Superior temporal gyrus (tissue), 1 donor: ENCODE results near the gene KANSL3.
"Not testable (repeated sequence)": the region's sequence is repeated elsewhere in the genome, so short reads cannot be mapped to it uniquely, and the experiment has no call there.

Experiments
- DNase-seq: peaks from one replicate; pipeline ENCODE4 v3.0.0-alpha.2; 2016; ENCODE audit errors: extremely low spot score

Gene KANSL3

DNA sequence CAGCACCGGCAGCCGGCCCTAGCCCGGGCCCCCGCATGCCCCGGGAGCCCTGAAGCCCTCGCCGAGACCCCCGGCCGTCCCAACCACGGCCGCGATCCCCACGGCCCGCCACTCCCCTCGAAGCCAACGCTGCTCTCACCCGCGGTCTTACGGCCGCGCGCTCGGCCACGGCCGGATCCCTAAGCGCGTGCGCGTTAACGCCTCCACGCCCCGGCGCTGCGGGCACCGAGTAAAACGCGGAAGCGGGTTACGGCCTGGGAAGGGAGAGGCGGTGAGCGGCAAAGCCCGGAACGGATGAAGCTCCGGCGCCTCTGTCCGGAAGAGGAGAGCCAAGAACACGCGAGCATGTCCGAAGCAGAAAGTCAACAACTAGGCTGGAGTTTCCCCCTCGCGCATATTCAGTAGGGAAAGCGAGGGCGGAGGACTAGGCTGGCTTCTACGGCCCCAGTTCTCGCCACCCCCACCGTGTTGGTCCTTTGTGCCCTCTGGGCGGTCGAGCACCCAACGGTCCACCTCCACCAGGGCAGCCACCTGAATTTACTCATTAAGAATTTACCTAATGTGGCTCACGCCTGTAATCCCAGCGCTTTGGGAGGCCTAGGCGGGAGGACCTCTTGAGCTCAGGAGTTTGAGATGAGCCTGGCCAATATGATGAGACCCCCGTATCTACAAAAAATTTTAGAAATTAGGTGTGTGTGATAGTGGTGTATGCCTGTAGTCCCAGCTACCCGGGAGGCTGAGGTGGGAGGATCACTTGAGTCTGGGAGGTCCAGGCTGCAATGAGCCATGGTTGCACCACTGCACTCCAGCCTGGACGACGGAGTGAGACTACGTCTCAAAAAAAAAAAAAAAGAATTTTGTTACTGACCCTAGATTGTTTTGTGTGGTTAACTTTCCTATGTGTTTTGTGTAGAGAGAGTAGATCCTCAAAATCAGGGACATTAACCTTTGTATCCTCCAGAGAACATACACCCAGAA lies at the start of gene KANSL3:
Gene KANSL3, minus strand, starts transcription at position 169 of the 978 bp plus-strand sequence. CDS start 1,177 bp downstream, outside the sequence.
- peak; percentile 94 for DNase-seq

DNA sequence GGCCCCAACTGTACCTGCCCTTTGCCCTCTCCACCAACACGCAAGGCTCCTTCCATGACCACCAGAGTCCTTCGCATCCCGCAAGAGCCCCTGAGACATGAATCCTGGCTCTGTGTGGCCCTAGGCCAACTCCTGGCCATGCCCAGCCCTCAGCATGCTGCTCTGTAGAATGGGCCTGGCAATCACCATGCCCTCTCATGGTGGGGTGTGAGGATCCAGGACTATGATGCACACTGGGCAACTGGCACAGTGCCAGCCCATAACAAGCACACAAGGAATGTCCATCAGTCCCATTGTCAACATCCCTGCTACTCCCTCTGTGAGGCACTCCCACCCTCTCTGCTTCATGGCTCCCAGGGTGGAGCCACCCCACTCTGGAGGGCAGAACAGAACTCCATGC lies 49.2 kb upstream of the KANSL3 start:
- DNase-seq: no peak

DNA sequence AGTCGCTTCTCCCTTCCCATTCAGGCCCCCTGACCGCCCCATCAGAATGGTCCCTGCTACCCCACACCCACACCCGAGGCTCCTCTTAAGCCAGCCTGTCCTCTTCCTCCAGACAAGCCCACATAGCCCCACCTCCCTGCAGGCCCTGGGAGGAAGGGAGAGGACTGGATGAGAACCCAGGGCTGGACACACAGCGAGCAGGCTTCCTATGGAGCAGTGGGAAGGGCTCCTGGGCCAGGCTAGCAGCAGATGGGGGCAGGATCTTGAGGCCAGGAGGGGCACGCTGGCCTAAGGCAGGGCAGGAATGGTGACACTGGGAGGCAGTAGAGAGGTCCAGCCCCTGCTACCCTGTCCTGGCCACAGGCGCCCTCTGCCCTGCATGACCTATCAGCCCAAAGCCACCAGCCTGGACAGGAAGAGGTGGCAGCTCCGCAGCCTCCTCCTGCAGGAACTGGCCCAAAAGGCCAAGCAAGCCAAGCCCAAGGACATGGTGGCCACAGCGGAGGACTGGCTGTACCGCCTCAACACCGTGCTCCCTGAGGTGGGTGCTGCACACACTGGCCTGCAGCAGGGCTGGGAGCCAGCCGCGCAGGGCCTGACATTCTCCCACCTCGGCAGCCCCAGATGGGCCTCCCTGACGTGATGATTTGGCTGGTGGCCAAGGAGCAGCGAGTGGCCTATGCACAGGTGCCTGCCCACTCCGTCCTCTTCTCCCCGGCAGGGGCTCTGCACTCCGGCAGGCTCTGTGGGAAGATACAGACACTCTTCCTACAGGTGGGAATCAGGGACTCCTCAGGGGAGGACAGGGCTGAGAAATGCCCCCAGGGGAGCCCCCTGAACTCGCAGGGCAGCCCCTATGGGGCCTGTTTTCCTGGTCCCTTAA lies 47.7 kb upstream of the KANSL3 start:
- DNase-seq: no peak

DNA sequence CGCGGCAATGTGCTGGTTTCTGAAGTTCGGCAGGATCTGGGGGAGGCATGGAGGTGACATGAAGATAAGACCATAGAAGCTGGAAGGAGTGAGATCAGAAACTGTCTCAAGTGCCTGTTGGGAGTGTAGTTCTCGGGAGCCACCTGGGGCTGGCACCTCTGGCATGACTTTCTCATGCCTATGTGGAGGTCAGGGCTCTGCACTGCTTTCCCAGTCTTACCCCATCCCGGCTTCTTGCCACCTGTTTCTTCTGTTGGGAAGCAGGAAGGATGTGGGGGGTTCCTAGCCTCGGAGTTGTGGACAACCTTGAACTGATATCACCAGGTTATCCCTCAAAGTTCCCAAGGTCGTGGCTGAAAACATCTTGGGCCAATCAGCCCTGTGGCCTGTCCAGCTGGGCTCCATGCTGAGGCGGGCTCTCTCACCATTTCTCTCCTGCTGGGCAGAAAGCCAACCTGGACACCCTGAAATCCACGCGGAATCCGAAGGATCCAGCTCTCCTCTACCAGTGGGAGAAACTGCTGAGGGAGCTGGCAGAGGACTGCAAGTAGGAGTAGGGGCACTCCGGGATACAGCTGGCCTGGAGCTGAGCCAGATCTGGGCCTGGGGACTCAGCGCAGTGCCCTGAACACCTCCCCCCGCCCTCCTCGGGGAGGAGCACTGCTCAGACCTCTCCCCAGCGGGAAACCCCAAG lies 46.9 kb upstream of the KANSL3 start:
- DNase-seq: no peak

DNA sequence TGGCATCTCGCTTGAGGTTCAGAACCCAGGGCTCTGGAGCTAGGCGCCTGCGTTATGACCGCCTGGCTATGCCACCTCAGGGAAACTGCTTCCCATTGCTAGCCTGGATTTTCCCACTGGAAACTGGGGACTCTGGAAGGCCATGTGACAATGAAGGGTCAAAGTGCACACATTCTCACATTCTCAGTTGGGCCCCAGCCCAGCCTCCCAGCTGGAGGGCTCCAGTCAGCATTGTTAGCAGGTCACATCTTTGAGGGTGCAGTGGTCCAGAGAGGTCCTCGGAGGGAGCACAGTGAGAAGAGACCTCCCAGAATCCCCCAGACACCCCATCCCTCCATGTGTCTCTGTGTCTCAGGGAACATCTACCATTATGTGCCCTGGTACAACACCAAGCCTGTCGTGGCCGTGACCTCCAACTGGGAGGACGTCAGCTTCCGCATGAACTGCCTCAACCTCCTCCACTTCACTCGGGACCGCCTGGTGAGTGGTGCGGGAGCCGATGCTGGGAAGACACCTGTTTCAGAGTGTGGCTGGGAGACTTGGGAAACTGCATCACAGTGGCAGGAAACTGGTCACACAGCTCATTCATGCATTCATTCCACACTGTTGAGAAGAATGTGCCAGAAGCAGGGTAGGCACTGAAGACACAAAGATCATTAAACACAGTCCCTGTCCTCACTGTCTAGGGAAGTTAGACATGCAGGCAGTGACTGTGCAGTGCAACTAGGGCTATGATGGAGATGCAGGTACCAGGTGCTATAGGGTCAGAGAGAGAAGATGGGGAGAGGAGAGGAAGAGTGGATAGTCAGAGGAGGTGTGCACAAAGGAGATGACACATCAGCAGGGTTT lies 46.1 kb upstream of the KANSL3 start:
- no peak for DNase-seq

DNA sequence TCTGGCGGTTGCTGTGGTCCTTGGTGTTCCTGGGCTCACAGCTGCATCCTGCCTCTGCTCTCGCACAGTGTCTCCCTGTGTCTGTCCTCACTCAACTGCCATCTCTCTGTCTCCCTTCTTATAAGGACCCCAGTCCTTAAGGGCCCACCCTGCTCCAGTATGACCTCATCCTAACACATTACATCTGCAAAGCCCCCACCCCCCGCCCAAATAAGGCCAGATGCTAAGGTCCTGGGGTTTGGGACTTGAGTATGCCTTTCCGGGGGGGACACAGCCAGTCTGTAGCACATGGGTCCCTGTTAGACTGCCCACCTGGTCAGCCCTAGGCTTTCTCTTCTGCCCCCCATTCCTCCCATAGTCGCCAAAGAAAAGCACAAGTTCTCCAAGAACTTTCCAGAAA lies 45.2 kb upstream of the KANSL3 start:
- no peak for DNase-seq

DNA sequence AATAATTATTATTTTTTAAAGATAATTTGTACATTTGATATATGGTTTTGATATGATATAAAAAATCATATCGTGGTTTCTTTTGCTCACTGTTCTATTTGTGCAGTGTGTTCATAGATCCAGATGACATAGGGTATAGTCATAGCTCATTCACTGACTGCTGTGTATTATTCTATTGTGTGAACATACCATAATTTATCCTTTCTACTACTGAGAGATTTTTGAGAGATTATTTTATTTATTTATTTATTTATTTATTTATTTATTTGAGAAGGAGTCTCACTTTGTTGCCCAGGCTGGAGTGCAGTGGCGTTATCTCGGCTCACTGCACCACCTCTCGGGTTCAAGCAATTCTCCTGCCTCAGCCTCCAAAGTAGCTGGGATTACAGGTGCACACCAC lies 43.4 kb upstream of the KANSL3 start:
- no peak for DNase-seq

DNA sequence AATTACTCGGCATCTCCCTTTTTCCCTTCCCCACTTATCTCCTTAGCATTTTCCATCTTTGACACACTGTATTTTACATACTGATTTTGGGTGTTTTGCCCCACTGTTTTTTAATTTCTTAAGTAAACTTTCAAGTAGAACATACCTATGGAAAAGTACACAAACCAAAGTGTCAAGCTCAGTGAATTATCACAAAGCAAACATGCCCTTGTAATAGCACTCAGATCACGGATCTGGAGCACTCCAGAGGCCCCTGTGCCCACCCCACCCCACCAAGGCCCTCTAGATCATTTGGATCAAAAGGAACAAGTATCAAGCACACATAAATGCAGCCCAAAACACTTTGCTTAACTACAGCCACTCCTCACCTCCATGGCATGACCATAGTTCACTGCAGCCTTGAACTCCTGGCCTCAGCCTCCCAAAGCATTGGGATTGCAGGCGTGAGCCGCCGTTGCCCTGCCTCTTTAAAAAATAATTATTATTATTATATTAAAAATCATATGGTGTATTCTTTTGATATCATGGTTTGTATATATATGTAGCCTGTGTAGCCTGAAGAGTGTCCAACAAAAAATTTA lies 42.5 kb upstream of the KANSL3 start:
- DNase-seq: no peak

DNA sequence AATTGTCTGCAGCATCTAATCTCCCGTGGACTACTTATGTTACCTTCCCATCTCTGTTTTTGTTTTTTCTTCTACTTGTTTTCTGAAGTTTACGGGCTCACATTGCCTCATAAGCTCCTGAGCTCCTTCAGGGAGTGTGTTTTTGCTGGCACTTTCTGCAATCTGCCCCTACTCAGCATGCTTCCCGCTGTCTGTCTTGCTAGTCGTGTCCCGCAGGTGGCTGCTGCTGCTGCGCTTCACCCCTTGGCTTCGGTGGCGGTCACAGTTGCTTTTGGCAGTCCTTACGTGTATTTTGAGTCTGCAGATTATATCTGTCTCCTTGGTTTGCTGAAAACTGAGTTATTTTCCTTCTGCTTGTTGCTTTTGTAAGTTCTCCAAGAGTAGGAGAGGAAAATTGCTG lies 41.7 kb upstream of the KANSL3 start:
- no peak for DNase-seq

DNA sequence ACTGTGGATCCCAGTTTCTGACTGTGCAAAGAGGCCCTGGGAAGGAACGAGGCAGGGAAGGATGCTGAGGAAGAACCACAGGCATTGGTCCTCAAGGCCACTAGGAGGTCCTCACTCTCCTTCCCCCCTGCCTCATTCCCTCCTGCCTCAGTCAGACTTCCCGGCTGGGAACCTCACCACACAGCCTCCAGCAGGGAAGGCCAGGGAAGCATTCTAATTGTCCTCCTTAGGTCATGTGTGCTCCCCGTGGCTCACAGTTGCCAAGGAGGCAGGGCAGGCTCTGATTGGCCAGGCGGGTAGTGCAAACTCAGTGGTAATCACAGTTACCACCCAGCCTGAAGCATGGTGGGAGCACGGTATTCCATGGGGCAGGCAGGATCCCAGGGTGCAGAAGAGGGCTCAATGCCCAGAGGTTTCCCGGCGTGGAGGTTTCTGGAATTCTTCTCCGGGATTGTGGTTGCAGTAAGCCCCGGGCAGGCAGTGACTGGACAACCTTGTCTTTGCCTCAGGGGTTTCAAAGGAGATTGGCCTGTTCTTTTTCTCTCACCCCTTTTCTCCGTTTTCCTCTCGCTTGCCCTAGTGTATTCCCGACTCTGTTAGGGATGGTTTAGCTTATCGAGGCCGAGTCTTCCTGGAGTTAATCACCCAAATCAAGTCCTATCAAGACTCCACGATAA lies 31.6 kb upstream of the KANSL3 start:
- DNase-seq: no peak

DNA sequence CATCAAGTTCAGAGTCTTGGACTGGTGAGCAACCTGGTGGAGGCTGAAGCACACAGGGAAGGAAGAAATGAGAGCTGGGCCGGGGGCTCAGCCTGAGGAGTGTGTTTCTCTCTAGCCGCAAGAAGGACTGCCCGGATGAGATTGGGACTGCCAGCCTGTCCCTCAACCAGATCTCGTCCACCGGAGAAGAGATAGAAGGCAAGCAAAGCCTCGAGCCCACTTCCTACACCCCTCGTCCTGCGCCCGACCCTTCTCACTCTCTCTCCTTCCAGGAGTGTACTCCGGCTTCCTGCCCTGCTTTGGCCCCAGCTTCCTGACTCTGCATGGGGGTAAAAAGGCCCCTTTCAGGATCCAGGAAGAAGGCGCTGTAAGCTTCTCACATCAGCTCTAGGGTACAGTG lies 30.7 kb upstream of the KANSL3 start:
- no peak for DNase-seq

DNA sequence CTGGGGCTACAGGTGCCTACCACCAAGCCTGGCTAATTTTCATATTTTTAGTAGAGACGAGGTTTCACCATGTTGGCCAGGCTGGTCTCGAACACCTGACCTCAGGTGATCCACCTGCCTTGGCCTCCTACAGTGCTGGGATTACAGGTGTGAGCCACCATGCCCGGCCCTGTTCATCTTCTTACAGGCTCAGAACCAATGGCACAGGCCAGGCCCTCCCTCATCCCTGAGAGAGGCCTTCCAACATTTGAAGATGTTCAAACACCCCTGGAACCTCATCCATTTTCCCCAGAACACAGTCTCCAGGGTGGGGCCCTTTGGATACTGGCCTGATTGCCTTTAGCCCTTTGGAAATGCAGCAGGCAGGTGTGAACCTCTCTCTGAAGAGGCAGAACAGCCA lies 27.6 kb upstream of the KANSL3 start:
- DNase-seq: not testable (repeated sequence)

DNA sequence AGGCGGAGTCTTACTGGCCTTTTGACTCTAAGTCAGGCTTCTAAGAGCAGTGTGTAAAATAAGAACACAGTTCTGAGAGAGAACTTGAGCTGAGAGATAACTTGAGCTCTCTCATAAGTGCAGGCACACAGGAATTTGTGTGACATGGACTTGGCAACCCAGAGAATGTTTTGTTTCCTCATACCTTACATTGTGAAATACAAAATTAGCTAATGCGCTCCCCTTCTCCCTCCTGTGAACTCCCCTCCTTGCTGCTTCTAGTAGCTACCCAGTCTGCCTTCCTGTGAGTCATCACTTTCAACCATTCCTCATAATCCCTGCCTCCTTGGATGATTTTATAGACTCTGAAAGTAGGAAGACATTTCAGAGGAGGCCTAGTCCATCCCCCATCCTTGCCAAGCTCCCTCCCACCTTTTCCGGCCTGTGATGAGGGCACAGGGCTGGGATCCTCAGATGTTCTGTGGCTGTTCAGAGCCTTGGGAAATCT lies 27.0 kb upstream of the KANSL3 start:
- DNase-seq: no peak

DNA sequence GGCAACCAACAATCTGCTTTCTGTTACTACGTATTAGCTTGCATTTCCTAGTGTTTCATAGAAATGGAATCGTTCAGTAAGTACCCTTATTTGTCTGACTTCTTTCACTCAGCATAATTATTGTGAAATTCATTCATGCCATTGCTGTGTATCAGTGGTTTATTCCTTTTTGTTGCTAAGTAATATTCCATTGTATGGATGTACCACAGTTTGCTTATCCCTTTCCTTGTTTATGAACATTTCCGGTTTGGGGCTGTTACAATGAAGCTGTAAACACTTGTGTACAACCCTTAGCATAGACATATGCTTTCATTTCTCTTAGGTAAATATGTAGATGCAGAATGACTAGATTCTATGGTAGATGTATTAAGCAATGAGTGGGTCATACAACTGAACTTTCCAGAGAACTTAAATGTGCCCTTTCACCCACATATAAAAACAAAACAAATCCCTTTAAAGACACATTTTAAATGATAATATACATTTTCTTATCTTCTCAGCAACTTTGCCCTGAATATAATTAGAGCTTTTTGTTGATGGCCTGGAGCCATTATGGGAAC lies 26.3 kb upstream of the KANSL3 start:
- no peak for DNase-seq

DNA sequence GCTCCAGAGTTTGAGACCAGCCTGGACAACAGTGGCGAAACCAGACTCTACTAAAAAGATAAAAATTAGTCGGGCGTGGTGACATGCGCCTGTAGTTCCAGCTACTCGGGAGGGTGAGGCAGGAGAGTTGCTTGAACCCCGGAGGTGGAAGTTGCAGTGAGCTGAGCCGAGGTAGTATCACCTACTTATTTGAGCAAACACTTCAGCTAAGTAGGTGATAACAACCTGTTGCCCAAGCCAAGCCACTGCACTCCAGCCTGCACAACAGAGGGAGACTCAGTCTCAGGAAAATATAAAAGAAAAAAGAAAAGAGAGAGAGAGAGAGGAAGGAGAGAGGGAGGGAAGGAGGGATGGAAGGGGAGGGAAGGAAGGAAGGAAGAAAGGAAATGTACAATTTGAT lies 25.7 kb upstream of the KANSL3 start:
- no peak for DNase-seq

DNA sequence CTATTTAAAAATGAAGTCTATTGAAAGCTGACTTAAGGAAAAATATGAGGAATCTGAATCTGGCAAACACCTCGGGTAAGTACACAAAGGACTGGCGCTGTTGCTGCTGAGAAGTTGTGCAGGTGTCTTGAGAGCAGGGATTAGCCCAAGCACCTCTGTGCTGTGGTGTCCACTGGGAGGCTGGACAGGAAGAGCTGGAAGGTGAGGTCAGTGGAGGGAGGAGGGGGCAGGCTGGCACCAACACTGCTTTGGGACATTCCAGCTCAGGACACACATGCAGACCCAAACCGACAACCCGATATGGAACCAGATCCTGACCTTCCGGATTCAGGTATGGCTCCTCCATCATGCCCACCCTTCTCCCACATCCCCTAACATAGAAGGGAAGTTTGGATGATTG lies 25.1 kb upstream of the KANSL3 start:
- DNase-seq: no peak

DNA sequence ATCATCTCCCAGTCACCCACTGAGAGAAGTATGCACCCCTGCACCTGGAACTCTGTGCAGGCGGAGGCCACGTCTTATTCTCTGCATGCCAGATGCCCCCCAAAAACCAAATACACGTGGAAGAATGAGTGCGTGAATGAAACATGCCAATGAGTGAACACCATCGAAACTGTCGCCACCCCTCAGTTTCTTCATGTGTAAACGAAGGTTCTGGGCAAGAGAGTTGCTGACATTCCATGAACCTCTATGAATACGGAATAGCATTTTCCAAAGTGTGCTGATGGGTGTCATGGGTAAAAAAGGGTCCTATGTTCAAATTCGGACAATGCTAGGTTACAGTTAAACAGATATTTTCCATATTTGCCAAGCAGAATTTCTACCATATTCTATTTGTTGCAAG lies 24.2 kb upstream of the KANSL3 start:
- DNase-seq: no peak

DNA sequence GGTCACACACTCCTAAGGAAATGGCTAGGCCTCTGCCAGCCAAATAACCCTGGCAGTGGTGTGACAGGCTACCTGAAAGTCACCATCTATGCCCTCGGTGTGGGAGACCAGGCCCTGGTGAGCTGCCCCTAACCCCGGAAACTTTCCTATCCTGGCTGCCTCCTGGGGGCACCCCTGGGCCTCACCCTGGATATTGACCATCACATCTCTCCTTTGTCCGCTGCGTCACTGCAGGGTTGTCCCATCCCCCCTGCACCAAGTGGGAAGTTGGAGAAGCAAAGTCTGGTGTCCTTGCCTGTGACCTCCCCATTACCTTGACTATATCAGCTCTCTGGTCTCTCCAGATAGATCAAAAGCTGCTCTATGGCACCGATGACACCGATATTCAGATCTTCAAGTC lies 23.2 kb upstream of the KANSL3 start:
- no peak for DNase-seq

DNA sequence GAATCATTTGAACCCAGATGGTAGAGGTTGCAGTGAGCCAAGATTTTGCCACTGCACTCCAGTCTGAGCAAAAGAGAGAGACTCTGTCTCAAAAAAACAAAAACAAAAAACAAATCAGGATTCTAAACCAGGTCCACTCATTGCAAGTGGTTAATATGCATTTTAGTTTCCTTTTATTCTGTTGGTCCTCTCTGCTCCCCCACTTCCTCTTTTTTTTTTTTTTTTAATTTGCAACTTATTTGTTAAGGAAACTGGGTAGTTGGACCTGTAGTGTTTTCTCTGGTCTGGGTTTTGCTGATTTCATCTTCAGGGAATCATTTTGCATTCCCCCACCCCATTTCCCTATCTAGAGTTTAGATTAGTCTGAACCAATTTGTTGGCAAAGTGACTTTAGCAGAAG lies 18.4 kb upstream of the KANSL3 start:
- no peak for DNase-seq

DNA sequence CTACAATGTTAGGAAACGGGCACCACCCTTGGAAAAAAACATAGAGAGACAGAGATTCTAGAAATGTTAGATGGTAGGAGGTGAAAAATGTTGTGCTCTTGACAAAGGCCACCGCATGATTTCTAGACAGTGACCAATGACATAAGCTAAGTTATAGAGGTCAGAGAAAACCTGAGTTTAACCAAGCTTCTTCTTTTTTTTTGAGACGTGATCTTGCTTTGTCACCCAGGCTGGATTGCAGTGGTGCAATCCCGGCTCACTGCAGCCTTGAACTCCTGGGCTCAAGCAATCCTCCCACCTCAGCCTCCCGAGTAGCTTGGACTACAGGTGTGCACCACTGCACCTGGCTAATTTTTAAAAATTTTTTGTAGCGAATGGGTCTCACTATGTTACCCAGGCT lies 17.4 kb upstream of the KANSL3 start:
- DNase-seq: no peak
